GM23338 (cell line): Measurements from ENCODE around the gene AFF1. TPM values are rescaled to one million over a fixed set of nuclear protein-coding genes. Genes with fewer than 3 reads are reported as not detected.

ENCODE experiments used
- ATAC-seq: fragments of 200-7000 bp; cut with Tn5 transposase; 3 replicates; pipeline ENCODE4 v1.9.1; 2020
- DNase-seq: peaks from one replicate; pipeline ENCODE4 v3.0.0-alpha.2; 2015; ENCODE audit warnings: low spot score
- H2AFZ ChIP-seq: fragments of 200-600 bp; sonication (generic); 2 replicates; pipeline ENCODE4 v1.8.0; 2016; ENCODE audit warnings: antibody characterized with exemption, mild to moderate bottlenecking, moderate library complexity
- H3F3A ChIP-seq: fragments of 200-600 bp; sonication (generic); replicated peaks from 2 replicates; pipeline ENCODE4 v1.8.0; 2017; ENCODE audit warnings: antibody characterized with exemption, mixed run types, low read depth
- H3K27ac ChIP-seq: fragments of 200-600 bp; sonication (generic); 2 replicates; pipeline ENCODE4 v1.6.1; 2016; ENCODE audit warnings: low read depth
- H3K27me3 ChIP-seq: fragments of 200-600 bp; sonication (generic); 2 replicates; pipeline ENCODE4 v1.8.0; 2016; ENCODE audit warnings: mild to moderate bottlenecking, mixed run types, moderate library complexity; ENCODE audit not compliant: insufficient read depth
- H3K36me3 ChIP-seq: fragments of 200-600 bp; sonication (generic); 2 replicates; pipeline ENCODE4 v1.8.0; 2016; ENCODE audit warnings: mild to moderate bottlenecking; ENCODE audit not compliant: insufficient read depth
- H3K4me1 ChIP-seq: fragments of 200-600 bp; sonication (generic); 2 replicates; pipeline ENCODE4 v1.8.0; 2016; ENCODE audit warnings: mild to moderate bottlenecking, moderate library complexity; ENCODE audit not compliant: insufficient read depth
- H3K4me2 ChIP-seq: fragments of 200-600 bp; sonication (generic); 2 replicates; pipeline ENCODE4 v1.7.1; 2017; ENCODE audit warnings: mixed run types
- H3K4me3 ChIP-seq: fragments of 200-600 bp; sonication (generic); 2 replicates; pipeline ENCODE4 v1.6.1; 2016; ENCODE audit warnings: mixed run types
- H3K79me2 ChIP-seq: fragments of 200-600 bp; sonication (generic); replicated peaks from 2 replicates; pipeline ENCODE4 v1.8.0; 2017; ENCODE audit warnings: mild to moderate bottlenecking; ENCODE audit not compliant: insufficient read depth
- H3K9me2 ChIP-seq: fragments of 200-600 bp; sonication (generic); 2 replicates; pipeline ENCODE4 v1.8.0; 2017; ENCODE audit not compliant: insufficient read depth
- H4K20me1 ChIP-seq: fragments of 200-600 bp; sonication (generic); replicated peaks from 2 replicates; pipeline ENCODE4 v1.8.0; 2017; ENCODE audit warnings: mild to moderate bottlenecking; ENCODE audit not compliant: insufficient read depth
- H3K27ac Mint-ChIP-seq: 2 replicates; pipeline ENCODE4 v1.8.0; 2020; ENCODE audit warnings: inconsistent platforms, mild to moderate bottlenecking, moderate library complexity, mixed read lengths
- H3K27me3 Mint-ChIP-seq: 3 replicates; pipeline ENCODE4 v1.8.0; 2022; ENCODE audit warnings: low read depth, mild to moderate bottlenecking, moderate library complexity, mixed read lengths, inconsistent platforms; ENCODE audit not compliant: insufficient read depth, poor library complexity
- H3K36me3 Mint-ChIP-seq: 3 replicates; pipeline ENCODE4 v1.8.0; 2021; ENCODE audit warnings: low read depth, mild to moderate bottlenecking, inconsistent platforms, moderate library complexity, mixed read lengths
- H3K4me1 Mint-ChIP-seq: 3 replicates; pipeline ENCODE4 v1.8.0; 2020; ENCODE audit warnings: mild to moderate bottlenecking, inconsistent platforms, mixed read lengths
- H3K4me3 Mint-ChIP-seq: 3 replicates; pipeline ENCODE4 v1.8.0; 2021; ENCODE audit warnings: moderate library complexity, mild to moderate bottlenecking, inconsistent platforms, mixed read lengths
- H3K9me3 Mint-ChIP-seq: 3 replicates; pipeline ENCODE4 v1.8.0; 2020; ENCODE audit warnings: moderate library complexity, mild to moderate bottlenecking, inconsistent platforms, mixed read lengths
- POLR2AphosphoS5 ChIP-seq: IDR thresholded peaks from 2 replicates; pipeline ENCODE4 v1.6.1; 2016; ENCODE audit warnings: antibody characterized with exemption, low read depth
- polyA plus RNA-seq: library from polyadenylated mRNA; unstranded; fragments of >200 nt; fragmentation: Nextera tagmentation; extraction: Ambion mirVana; gene quantifications from 2 replicates; pipeline ENCODE4 v1.2.1, GENCODE V29; 2016
- total RNA-seq: library from RNA; depleted of rRNA; stranded (reverse); fragments of >200 nt; shearing (Covaris generic); gene quantifications from 2 replicates; pipeline ENCODE4 v1.2.3, GENCODE V29; 2014
- TF ChIP-seq, protein P1 (sequence below), 2 experiments: fragments of 200-600 bp in 1 of 2; sonication (generic) in 1 of 2; conservative IDR thresholded peaks; 2 replicates each; pipeline versions ENCODE4 v1.5.1 to v1.6.1; 2016 to 2017; ENCODE audit warnings: antibody characterized with exemption in 2 of 2, low read depth in 2 of 2, mild to moderate bottlenecking in 2 of 2, moderate library complexity in 1 of 2
- TF ChIP-seq, protein P2 (sequence below): IDR thresholded peaks from one replicate; pipeline ENCODE4 v1.6.1; 2018; ENCODE audit warnings: antibody characterized with exemption; ENCODE audit not compliant: unreplicated experiment
- TF ChIP-seq, protein P3 (sequence below): fragments of 250-450 bp; sonication (Bioruptor Pico); IDR thresholded peaks from 2 replicates; pipeline ENCODE4 v1.5.0; 2020; ENCODE audit warnings: mild to moderate bottlenecking, moderate library complexity

Gene AFF1
- total and polyA plus RNA-seq, 2 experiments from 2014 or later, result 42.6 to 67.2 TPM

DNA sequence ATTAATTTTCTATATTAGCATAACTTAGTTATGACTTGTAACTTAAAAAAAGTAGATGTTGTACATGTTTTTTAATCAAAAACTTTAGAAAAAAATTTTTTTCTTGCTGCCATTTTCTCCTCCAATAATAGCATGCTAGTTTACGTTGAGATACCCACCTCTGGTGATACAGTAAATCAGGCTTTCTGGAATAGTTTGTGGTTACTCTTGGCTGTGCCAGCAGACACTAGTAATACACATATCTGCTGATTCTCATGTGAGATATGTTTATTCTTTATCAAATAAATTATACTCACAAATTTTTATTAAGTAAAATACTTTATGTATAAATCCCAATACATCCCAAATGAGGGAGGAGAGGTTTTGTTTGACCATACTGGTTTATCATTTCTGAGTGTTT lies 168.3 kb downstream of the AFF1 start (continued):
- TF ChIP-seq, protein P1, sequence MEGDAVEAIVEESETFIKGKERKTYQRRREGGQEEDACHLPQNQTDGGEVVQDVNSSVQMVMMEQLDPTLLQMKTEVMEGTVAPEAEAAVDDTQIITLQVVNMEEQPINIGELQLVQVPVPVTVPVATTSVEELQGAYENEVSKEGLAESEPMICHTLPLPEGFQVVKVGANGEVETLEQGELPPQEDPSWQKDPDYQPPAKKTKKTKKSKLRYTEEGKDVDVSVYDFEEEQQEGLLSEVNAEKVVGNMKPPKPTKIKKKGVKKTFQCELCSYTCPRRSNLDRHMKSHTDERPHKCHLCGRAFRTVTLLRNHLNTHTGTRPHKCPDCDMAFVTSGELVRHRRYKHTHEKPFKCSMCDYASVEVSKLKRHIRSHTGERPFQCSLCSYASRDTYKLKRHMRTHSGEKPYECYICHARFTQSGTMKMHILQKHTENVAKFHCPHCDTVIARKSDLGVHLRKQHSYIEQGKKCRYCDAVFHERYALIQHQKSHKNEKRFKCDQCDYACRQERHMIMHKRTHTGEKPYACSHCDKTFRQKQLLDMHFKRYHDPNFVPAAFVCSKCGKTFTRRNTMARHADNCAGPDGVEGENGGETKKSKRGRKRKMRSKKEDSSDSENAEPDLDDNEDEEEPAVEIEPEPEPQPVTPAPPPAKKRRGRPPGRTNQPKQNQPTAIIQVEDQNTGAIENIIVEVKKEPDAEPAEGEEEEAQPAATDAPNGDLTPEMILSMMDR (conservative IDR thresholded peaks at IDR 0.05; ENCODE audit: low read depth in 2 of 2), result no peak
- TF ChIP-seq, protein P2, sequence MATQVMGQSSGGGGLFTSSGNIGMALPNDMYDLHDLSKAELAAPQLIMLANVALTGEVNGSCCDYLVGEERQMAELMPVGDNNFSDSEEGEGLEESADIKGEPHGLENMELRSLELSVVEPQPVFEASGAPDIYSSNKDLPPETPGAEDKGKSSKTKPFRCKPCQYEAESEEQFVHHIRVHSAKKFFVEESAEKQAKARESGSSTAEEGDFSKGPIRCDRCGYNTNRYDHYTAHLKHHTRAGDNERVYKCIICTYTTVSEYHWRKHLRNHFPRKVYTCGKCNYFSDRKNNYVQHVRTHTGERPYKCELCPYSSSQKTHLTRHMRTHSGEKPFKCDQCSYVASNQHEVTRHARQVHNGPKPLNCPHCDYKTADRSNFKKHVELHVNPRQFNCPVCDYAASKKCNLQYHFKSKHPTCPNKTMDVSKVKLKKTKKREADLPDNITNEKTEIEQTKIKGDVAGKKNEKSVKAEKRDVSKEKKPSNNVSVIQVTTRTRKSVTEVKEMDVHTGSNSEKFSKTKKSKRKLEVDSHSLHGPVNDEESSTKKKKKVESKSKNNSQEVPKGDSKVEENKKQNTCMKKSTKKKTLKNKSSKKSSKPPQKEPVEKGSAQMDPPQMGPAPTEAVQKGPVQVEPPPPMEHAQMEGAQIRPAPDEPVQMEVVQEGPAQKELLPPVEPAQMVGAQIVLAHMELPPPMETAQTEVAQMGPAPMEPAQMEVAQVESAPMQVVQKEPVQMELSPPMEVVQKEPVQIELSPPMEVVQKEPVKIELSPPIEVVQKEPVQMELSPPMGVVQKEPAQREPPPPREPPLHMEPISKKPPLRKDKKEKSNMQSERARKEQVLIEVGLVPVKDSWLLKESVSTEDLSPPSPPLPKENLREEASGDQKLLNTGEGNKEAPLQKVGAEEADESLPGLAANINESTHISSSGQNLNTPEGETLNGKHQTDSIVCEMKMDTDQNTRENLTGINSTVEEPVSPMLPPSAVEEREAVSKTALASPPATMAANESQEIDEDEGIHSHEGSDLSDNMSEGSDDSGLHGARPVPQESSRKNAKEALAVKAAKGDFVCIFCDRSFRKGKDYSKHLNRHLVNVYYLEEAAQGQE, result no peak

DNA sequence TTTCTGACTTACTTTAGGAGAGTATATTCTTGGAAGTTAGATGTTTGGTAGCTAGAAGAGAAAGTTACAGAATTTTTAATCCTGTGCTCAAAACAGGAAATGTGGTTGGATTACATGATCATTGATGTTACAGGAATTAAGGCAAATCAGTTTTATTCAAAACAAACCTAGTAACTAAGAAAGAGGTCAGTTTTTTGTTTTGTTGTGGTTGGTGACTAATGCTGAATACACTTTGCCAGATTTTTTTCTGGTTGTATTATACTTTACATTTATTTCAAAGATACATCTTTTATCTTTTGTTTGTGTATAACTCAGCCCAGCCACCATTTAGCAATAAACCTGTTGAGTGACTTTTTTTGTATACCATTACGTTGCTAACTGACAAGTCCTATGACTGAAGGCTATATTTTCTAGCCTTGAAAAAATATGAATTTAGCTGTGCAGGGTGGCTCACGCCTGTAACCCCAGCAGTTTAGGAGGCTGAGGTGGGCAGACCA lies 168.9 kb downstream of the AFF1 start:
- no peak for DNase-seq
- no peak overlapping the region for H3K27ac ChIP-seq
- TF ChIP-seq, protein P2, result no peak
- TF ChIP-seq, protein P3, sequence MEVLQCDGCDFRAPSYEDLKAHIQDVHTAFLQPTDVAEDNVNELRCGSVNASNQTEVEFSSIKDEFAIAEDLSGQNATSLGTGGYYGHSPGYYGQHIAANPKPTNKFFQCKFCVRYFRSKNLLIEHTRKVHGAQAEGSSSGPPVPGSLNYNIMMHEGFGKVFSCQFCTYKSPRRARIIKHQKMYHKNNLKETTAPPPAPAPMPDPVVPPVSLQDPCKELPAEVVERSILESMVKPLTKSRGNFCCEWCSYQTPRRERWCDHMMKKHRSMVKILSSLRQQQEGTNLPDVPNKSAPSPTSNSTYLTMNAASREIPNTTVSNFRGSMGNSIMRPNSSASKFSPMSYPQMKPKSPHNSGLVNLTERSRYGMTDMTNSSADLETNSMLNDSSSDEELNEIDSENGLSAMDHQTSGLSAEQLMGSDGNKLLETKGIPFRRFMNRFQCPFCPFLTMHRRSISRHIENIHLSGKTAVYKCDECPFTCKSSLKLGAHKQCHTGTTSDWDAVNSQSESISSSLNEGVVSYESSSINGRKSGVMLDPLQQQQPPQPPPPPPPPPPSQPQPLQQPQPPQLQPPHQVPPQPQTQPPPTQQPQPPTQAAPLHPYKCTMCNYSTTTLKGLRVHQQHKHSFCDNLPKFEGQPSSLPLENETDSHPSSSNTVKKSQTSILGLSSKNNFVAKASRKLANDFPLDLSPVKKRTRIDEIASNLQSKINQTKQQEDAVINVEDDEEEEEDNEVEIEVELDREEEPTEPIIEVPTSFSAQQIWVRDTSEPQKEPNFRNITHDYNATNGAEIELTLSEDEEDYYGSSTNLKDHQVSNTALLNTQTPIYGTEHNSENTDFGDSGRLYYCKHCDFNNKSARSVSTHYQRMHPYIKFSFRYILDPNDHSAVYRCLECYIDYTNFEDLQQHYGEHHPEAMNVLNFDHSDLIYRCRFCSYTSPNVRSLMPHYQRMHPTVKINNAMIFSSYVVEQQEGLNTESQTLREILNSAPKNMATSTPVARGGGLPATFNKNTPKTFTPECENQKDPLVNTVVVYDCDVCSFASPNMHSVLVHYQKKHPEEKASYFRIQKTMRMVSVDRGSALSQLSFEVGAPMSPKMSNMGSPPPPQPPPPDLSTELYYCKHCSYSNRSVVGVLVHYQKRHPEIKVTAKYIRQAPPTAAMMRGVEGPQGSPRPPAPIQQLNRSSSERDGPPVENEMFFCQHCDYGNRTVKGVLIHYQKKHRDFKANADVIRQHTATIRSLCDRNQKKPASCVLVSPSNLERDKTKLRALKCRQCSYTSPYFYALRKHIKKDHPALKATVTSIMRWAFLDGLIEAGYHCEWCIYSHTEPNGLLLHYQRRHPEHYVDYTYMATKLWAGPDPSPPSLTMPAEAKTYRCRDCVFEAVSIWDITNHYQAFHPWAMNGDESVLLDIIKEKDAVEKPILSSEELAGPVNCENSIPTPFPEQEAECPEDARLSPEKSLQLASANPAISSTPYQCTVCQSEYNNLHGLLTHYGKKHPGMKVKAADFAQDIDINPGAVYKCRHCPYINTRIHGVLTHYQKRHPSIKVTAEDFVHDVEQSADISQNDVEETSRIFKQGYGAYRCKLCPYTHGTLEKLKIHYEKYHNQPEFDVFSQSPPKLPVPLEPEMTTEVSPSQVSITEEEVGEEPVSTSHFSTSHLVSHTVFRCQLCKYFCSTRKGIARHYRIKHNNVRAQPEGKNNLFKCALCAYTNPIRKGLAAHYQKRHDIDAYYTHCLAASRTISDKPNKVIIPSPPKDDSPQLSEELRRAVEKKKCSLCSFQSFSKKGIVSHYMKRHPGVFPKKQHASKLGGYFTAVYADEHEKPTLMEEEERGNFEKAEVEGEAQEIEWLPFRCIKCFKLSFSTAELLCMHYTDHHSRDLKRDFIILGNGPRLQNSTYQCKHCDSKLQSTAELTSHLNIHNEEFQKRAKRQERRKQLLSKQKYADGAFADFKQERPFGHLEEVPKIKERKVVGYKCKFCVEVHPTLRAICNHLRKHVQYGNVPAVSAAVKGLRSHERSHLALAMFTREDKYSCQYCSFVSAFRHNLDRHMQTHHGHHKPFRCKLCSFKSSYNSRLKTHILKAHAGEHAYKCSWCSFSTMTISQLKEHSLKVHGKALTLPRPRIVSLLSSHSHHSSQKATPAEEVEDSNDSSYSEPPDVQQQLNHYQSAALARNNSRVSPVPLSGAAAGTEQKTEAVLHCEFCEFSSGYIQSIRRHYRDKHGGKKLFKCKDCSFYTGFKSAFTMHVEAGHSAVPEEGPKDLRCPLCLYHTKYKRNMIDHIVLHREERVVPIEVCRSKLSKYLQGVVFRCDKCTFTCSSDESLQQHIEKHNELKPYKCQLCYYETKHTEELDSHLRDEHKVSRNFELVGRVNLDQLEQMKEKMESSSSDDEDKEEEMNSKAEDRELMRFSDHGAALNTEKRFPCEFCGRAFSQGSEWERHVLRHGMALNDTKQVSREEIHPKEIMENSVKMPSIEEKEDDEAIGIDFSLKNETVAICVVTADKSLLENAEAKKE (CRISPR knock-in tag), result no peak
- TF ChIP-seq, protein P1 (conservative IDR thresholded peaks at IDR 0.05; ENCODE audit: low read depth in 2 of 2), result no peak
- no peak for TF ChIP-seq POLR2AphosphoS5

More for the DNA sequence above, 168.9 kb downstream of the AFF1 start:
- Histone ChIP-seq H3K9me2 (no peaks in the 10 kb centered on the region), H3F3A (no peaks in the 10 kb centered on the region), H3K4me1 (peaks cover 18% of the 10 kb centered on the region), H3K36me3 (peaks cover 12% of the 10 kb centered on the region; the same call in 1 of the 2 replicates), H3K27me3 (no peaks in the 10 kb centered on the region), H2AFZ (no peak overlapping the region), H3K4me2 (no peak overlapping the region), H4K20me1 (no peaks in the 10 kb centered on the region; the same call in 1 of the 2 replicates), H3K4me3 (no peak overlapping the region), H3K79me2 (no peaks in the 10 kb centered on the region; the same call in 1 of the 2 replicates)
- Mint-ChIP-seq H3K4me1 (peaks cover 19% of the 10 kb centered on the region), H3K27ac (peak overlapping the region; percentile 60; the same call in 1 of the 2 replicates), H3K9me3 (no peaks in the 10 kb centered on the region), H3K36me3 (peaks cover 20% of the 10 kb centered on the region), H3K4me3 (no peak overlapping the region), H3K27me3 (peaks cover 2% of the 10 kb centered on the region)
- ATAC-seq, result no peak
